Measurements from ENCODE around the gene DNAJC17. TPM values are rescaled to one million over a fixed set of nuclear protein-coding genes. Genes with fewer than 3 reads are reported as not detected.

The DNAJC17 gene
- total RNA-seq, 2 experiments from 2014 or later = 35.8 to 35.9 TPM

DNA sequence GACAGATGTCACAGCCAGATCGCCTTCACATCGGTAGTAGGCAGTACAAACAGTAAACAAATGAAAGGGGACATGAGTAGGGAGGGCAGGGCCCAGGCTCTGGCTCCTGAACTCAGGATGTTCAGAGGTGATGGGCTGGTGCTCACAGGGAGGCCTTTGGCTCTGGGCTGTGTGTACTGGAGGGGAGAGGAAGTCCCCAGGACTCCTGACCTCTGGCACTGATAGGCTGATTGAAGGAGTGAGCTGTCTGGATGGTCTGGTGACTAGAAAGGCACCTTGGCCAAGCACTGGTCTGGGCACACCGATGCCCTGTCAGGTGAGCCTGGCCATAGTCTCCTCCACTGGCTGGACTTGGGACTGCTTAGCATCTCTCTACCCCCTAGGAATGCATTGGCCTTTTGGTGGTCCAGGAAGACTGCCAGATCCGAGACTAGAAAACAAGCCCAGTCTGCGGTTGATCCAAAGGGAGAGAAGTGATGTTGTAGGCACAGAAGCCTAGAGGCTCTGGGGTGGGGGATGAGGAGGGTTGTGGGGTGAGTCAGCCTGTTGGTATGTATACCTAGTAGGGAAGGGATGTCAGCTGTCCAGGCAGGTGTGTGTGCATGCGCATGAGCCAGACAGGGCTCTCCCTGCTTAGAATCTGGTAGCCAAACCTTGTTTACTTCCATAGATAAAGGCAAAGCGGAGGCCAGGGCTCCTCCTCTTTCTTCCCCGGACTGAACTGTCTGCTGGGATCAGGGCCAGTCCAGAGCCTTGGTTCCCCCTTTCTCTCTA lies 38.4 kb upstream of the DNAJC17 start:
- DNase-seq (no peak), ATAC-seq (no peak)
- Mint-ChIP-seq H3K27ac (no peak overlapping the region), H3K4me1 (ENCODE audit: low read depth) (peaks cover 11% of the 10 kb centered on the region), H3K9me3 (no peaks in the 10 kb centered on the region), H3K36me3 (ENCODE audit: low read depth) (peaks cover 2% of the 10 kb centered on the region), H3K4me3 (peak overlapping the region; percentile 84), H3K27me3 (peaks cover 16% of the 10 kb centered on the region)
- ChIA-PET CTCF (interaction anchor here (2.8 to 6.3 kb wide), 3 partner anchors 12 to 58 kb away, joined by 6 to 65 read pairs (median 9); partner anchors contain the start of gene RHOV), POLR2A (interaction anchor here (1.0 to 2.9 kb wide), 2 partner anchors 9 to 27 kb away, joined by 5 to 8 read pairs; no protein-coding TSS in a partner anchor)
- TF ChIP-seq CTCF (IDR thresholded peaks at IDR 0.05) = no peak
- intact Hi-C loops (cut with micrococcal nuclease) = no loop called here

DNA sequence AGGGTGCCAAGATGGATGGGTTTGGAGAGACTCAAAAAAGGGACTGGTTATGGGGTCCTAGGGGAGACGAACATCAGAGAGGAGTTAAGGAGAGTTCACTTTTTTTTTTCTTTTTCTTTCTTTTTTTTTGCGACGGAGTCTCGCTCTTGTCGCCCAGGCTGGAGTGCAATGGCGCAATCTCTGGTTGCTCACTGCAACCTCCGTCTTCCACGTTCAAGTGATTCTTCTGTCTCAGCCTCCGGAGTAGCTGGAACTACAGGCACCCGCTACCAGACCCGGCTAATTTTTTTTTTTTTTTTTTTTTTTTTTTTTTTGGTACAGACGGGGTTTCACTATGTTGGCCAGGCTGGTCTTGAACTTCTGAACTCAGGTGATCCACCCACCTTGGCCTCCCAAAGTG lies 37.8 kb upstream of the DNAJC17 start:
- intact Hi-C loops (cut with micrococcal nuclease) = no loop called here
- ChIA-PET CTCF (interaction anchor here (1.5 to 6.3 kb wide), 6 partner anchors 13 to 165 kb away, joined by 3 to 65 read pairs (median 6); partner anchors contain the start of gene RHOV), POLR2A (interaction anchor here (1.2 to 2.9 kb wide), 3 partner anchors 10 to 49 kb away, joined by 5 to 8 read pairs (median 6); partner anchors contain the start of gene VPS18)
- no peak for TF ChIP-seq CTCF (IDR thresholded peaks at IDR 0.05)
- peaks cover 2% of the 10 kb centered on the region for H3K36me3 Mint-ChIP-seq (ENCODE audit: low read depth)
- peak overlapping the region; percentile 84 for H3K4me3 Mint-ChIP-seq
- no peaks in the 10 kb centered on the region for H3K9me3 Mint-ChIP-seq
- no peak overlapping the region for H3K27ac Mint-ChIP-seq
- peaks cover 11% of the 10 kb centered on the region for H3K4me1 Mint-ChIP-seq (ENCODE audit: low read depth)
- no peak for DNase-seq
- H3K27me3 Mint-ChIP-seq = peaks cover 16% of the 10 kb centered on the region
- ATAC-seq = no peak

GRCh38 chr15:40844696-40845030 lies 37.4 kb upstream of the DNAJC17 start:
- CTCF ChIA-PET = interaction anchor here (1.4 to 6.3 kb wide), 7 partner anchors 13 to 165 kb away, joined by 3 to 65 read pairs (median 6); partner anchors contain the start of genes RHOV and VPS18
- no peak overlapping the region for H3K27ac Mint-ChIP-seq
- peak overlapping the region; percentile 84 for H3K4me3 Mint-ChIP-seq

DNA sequence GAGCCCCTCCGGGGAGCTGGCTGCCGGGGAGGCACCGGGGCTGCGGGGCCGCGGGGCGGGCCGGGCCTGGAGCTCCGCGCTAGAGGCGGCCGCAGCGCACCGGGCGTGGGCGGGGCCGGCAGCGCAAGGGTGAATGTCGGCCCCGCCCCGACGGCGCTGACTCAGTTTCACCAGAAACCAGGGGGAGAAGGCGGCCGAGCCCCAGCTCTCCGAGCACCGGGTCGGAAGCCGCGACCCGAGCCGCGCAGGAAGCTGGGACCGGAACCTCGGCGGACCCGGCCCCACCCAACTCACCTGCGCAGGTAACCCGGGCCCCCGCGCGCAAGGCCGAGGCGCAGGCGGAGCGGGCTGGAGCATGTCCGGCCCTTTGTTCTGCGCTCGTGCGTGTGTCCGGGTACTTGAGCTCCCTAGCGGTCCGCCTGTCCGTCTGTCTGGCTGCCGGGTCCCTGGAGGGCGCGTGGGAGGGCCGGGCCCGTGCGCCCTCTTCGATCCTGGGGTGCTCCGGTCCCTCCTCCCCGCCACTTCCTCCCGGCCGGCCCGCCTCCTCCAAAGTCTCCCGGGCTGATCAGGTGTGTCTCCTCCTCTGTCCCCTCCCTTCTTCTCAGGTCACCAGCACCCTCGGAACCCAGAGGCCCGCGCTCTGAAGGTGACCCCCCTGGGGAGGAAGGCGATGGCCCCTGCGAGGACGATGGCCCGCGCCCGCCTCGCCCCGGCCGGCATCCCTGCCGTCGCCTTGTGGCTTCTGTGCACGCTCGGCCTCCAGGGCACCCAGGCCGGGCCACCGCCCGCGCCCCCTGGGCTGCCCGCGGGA lies 36.8 kb upstream of the DNAJC17 start, which contains the start of gene SPINT1:
TSS of gene SPINT1 (plus strand) at position 164 of the 811 bp plus-strand sequence. CDS start at position 671, 507 bp downstream.
- no peak within 1 kb of the TSS for H3K27ac Mint-ChIP-seq
- peak within 1 kb of the TSS; percentile 84 for H3K4me3 Mint-ChIP-seq
- intact Hi-C loops (cut with micrococcal nuclease) = no loop called here

More at GRCh38 chr15:40844696-40845030, 37.4 kb upstream of the DNAJC17 start:
- H3K9me3 Mint-ChIP-seq = no peaks in the 10 kb centered on the region
- peaks cover 16% of the 10 kb centered on the region for H3K27me3 Mint-ChIP-seq
- POLR2A ChIA-PET = interaction anchor here (1.2 to 2.9 kb wide), 4 partner anchors 10 to 49 kb away, joined by 4 to 8 read pairs (median 6); partner anchors contain the start of gene VPS18
- peak; percentile 45 for ATAC-seq
- H3K4me1 Mint-ChIP-seq (ENCODE audit: low read depth) = peaks cover 11% of the 10 kb centered on the region
- H3K36me3 Mint-ChIP-seq (ENCODE audit: low read depth) = peaks cover 2% of the 10 kb centered on the region
- intact Hi-C loops (cut with micrococcal nuclease) = no loop called here
- peak; percentile 61 for DNase-seq
- no peak for TF ChIP-seq CTCF (IDR thresholded peaks at IDR 0.05)

More for the DNA sequence above, 36.8 kb upstream of the DNAJC17 start, which contains the start of gene SPINT1:
- Mint-ChIP-seq H3K36me3 (ENCODE audit: low read depth) (peaks cover 2% of the 10 kb centered on the region), H3K4me1 (ENCODE audit: low read depth) (peaks cover 11% of the 10 kb centered on the region), H3K9me3 (no peaks in the 10 kb centered on the region), H3K27me3 (peaks cover 16% of the 10 kb centered on the region)
- no peak for TF ChIP-seq CTCF (IDR thresholded peaks at IDR 0.05)
- ChIA-PET CTCF (interaction anchor here (1.1 to 6.3 kb wide), 9 partner anchors 14 to 164 kb away, joined by 3 to 65 read pairs (median 6); partner anchors contain the start of genes C15orf62, RHOV and VPS18), POLR2A (interaction anchor here (1.1 to 2.9 kb wide), 5 partner anchors 10 to 141 kb away, joined by 3 to 8 read pairs (median 5); partner anchors contain the start of gene VPS18)
- ATAC-seq (peak; percentile 86), DNase-seq (peak; percentile 86)

All from activated CD8-positive, alpha-beta T cell treated with anti-CD3 and anti-CD28 coated beads for 36 hours (primary cell).